GM19193 (cell line): Measurements from ENCODE around the gene VPS13C.

Source experiments
- POLR2A ChIP-seq: IDR thresholded peaks from 4 replicates; pipeline ENCODE4 v1.6.1; 2011; ENCODE audit not compliant: insufficient read depth, insufficient read length; ENCODE audit errors: extremely low read depth

Gene VPS13C

GRCh38 chr15:62083194-62084154, 23.2 kb upstream of the VPS13C start:
- no peak for TF ChIP-seq POLR2A

GRCh38 chr15:62079594-62079993, 19.3 kb upstream of the VPS13C start:
- no peak for TF ChIP-seq POLR2A

GRCh38 chr15:62075595-62076277, 15.5 kb upstream of the VPS13C start:
- no peak for TF ChIP-seq POLR2A

- TF ChIP-seq POLR2A, result no peak
Observed at GRCh38 chr15:62071711-62072308, 11.6 kb upstream of the VPS13C start.

GRCh38 chr15:62069551-62069950, 9.3 kb upstream of the VPS13C start:
- no peak for TF ChIP-seq POLR2A

GRCh38 chr15:62068810-62069167, 8.5 kb upstream of the VPS13C start:
- no peak for TF ChIP-seq POLR2A

GRCh38 chr15:62068071-62068809, 8.0 kb upstream of the VPS13C start:
- no peak for TF ChIP-seq POLR2A

GRCh38 chr15:62067448-62068044, 7.3 kb upstream of the VPS13C start:
- TF ChIP-seq POLR2A, result no peak

GRCh38 chr15:62066663-62067447, 6.6 kb upstream of the VPS13C start, which contains the start of gene C2CD4A:
C2CD4A (plus strand) TSS chr15:62066977; CDS start chr15:62067614, 637 bp downstream.
- no peak for TF ChIP-seq POLR2A

- no peak for TF ChIP-seq POLR2A
Observed at GRCh38 chr15:62063825-62064635, 3.8 kb upstream of the VPS13C start.

GRCh38 chr15:62060896-62061280, 641 bp upstream of the VPS13C start:
- TF ChIP-seq POLR2A, result no peak

GRCh38 chr15:62059816-62060112, 483 bp downstream of the VPS13C start:
- no peak for TF ChIP-seq POLR2A
